NCI-H1417 (cell line): ENCODE results near the gene GON7.
"Not testable (repeated sequence)": the region's sequence is repeated elsewhere in the genome, so short reads cannot be mapped to it uniquely, and the experiment has no call there.

Source experiments
- DNase-seq, 3 experiments: peaks; one replicate each; lab custom pipeline; 2025; lab: John Stamatoyannopoulos, UW

GON7 gene

GRCh38 chr14:93206793-93207467, at the start of gene GON7, which contains the start of gene UBR7:
Gene GON7 (minus strand): TSS chr14:93207065. CDS start chr14:93207037, 28 bp downstream.
Gene UBR7 (plus strand): TSS chr14:93207256. CDS start chr14:93207292, 36 bp downstream.
- DNase-seq, result peak; percentile 99

GRCh38 chr14:93249128-93249831, 42.4 kb upstream of the GON7 start:
- no peak for DNase-seq

GRCh38 chr14:93246534-93246933, 39.7 kb upstream of the GON7 start:
- no peak for DNase-seq

- DNase-seq, result peak in 1 of 3 experiments; percentile 30
Observed at GRCh38 chr14:93245764-93246420, 39.0 kb upstream of the GON7 start.

GRCh38 chr14:93240678-93241000, 33.8 kb upstream of the GON7 start:
- DNase-seq, result no peak

GRCh38 chr14:93239869-93240677, 33.2 kb upstream of the GON7 start:
- no peak for DNase-seq

- no peak for DNase-seq
Observed at GRCh38 chr14:93234798-93235197, 27.9 kb upstream of the GON7 start.

- DNase-seq, result not testable (repeated sequence)
Observed at GRCh38 chr14:93233078-93233477, 26.2 kb upstream of the GON7 start.

- no peak for DNase-seq
Observed at GRCh38 chr14:93232159-93232558, 25.3 kb upstream of the GON7 start.

- peak in 2 of 3 experiments; percentile 48 to 59 for DNase-seq
Observed at GRCh38 chr14:93231129-93231979, 24.5 kb upstream of the GON7 start.

GRCh38 chr14:93230539-93230938, 23.7 kb upstream of the GON7 start:
- no peak for DNase-seq

GRCh38 chr14:93228550-93228949, 21.7 kb upstream of the GON7 start:
- DNase-seq, result no peak

- no peak for DNase-seq
Observed at GRCh38 chr14:93223565-93223964, 16.7 kb upstream of the GON7 start.

GRCh38 chr14:93220509-93220908, 13.6 kb upstream of the GON7 start:
- no peak for DNase-seq

- peak; percentile 33 to 75 (median 47) for DNase-seq
Observed at GRCh38 chr14:93219103-93219726, 12.3 kb upstream of the GON7 start.

- no peak for DNase-seq
Observed at GRCh38 chr14:93214598-93214997, 7.7 kb upstream of the GON7 start.

GRCh38 chr14:93212432-93212831, 5.6 kb upstream of the GON7 start:
- no peak for DNase-seq

GRCh38 chr14:93207468-93208308, 823 bp upstream of the GON7 start:
- DNase-seq, result peak in 2 of 3 experiments; percentile 53 to 84

GRCh38 chr14:93201155-93201704, 5.6 kb downstream of the GON7 start:
- DNase-seq, result no peak
